CD14-positive monocyte (primary cell): Measurements from ENCODE around the gene BCL3. TPM values are rescaled to one million over a fixed set of nuclear protein-coding genes. Genes with fewer than 3 reads are reported as not detected.

Experiments used
- DNase-seq, 3 donors: peaks; one replicate each; pipeline ENCODE4 v3.0.0-alpha.2; 2011 to 2022
- H2AFZ ChIP-seq: 2 replicates; pipeline ENCODE4 v1.6.0; 2012; ENCODE audit warnings: mild to moderate bottlenecking, low read depth, low read length, inconsistent platforms; ENCODE audit not compliant: insufficient read depth, poor library complexity, severe bottlenecking
- H3K27ac ChIP-seq, 2 donors: 1 replicate in 1 of 2; 2 replicates in 1 of 2; pipeline ENCODE4 v1.5.1; 2012 to 2013; ENCODE audit warnings: low read length in 2 of 2, control low read depth in 1 of 2, inconsistent platforms in 1 of 2, low read depth in 1 of 2, mild to moderate bottlenecking in 1 of 2
- H3K27me3 ChIP-seq, 2 donors: one replicate each; pipeline versions ENCODE4 v1.6.0 to v1.6.1; 2011 to 2013; ENCODE audit warnings: low read length in 2 of 2; ENCODE audit not compliant: control insufficient read depth in 2 of 2, insufficient read depth in 2 of 2
- H3K36me3 ChIP-seq, 2 donors: replicated peaks in 1 of 2; 1 replicate in 1 of 2; 2 replicates in 1 of 2; pipeline versions ENCODE4 v1.5.1 to v1.6.1; 2012 to 2013; ENCODE audit warnings: low read length in 2 of 2, control low read depth in 1 of 2, inconsistent platforms in 1 of 2, mild to moderate bottlenecking in 1 of 2; ENCODE audit not compliant: insufficient read depth in 2 of 2, control insufficient read depth in 1 of 2
- H3K4me1 ChIP-seq, 2 donors: 1 replicate in 1 of 2; 2 replicates in 1 of 2; pipeline versions ENCODE4 v1.5.1 to v1.6.1; 2012 to 2013; ENCODE audit warnings: low read length in 2 of 2, control low read depth in 1 of 2, inconsistent platforms in 1 of 2, mild to moderate bottlenecking in 1 of 2, moderate library complexity in 1 of 2; ENCODE audit not compliant: insufficient read depth in 2 of 2, control insufficient read depth in 1 of 2
- H3K4me2 ChIP-seq: replicated peaks from 2 replicates; pipeline ENCODE3; 2012; ENCODE audit warnings: low read length, moderate library complexity, mild to moderate bottlenecking; ENCODE audit not compliant: poor library complexity, severe bottlenecking; ENCODE audit errors: extremely low read depth
- H3K4me3 ChIP-seq, 3 experiments: fragments of 200-600 bp in 1 of 3; sonication (generic) in 1 of 3; replicated peaks in 1 of 3; 1 replicate in 2 of 3; 2 replicates in 1 of 3; pipeline ENCODE4 v1.5.1; 2011 to 2013; ENCODE audit warnings: low read length in 3 of 3, mild to moderate bottlenecking in 3 of 3, control low read depth in 2 of 3, low read depth in 2 of 3, inconsistent platforms in 1 of 3, moderate library complexity in 1 of 3
- H3K79me2 ChIP-seq: 2 replicates; pipeline ENCODE4 v1.6.0; 2012; ENCODE audit warnings: mild to moderate bottlenecking, control low read depth, inconsistent platforms, low read length, moderate library complexity; ENCODE audit not compliant: insufficient read depth
- H3K9ac ChIP-seq: 2 replicates; pipeline ENCODE4 v1.6.0; 2017; ENCODE audit warnings: low read length, mild to moderate bottlenecking; ENCODE audit not compliant: insufficient read depth, poor library complexity, severe bottlenecking
- H3K9me3 ChIP-seq, 2 donors: replicated peaks in 1 of 2; 1 replicate in 1 of 2; 2 replicates in 1 of 2; pipeline versions ENCODE4 v1.5.1 to v1.6.1; 2012 to 2013; ENCODE audit warnings: low read length in 2 of 2, control low read depth in 1 of 2; ENCODE audit not compliant: control insufficient read depth in 1 of 2, insufficient read depth in 1 of 2
- H4K20me1 ChIP-seq: 2 replicates; pipeline ENCODE4 v1.6.0; 2012; ENCODE audit warnings: mild to moderate bottlenecking, low read length, control low read depth, moderate library complexity; ENCODE audit not compliant: insufficient read depth
- H3K27ac Mint-ChIP-seq, 7 donors: one replicate each; pipeline ENCODE4 v1.8.0; 2020; ENCODE audit warnings: mild to moderate bottlenecking in 7 of 7, mixed read lengths in 7 of 7, moderate library complexity in 6 of 7, inconsistent platforms in 2 of 7
- H3K27me3 Mint-ChIP-seq, 3 donors: one replicate each; pipeline ENCODE4 v1.8.0; 2021 to 2022; ENCODE audit warnings: low read depth in 3 of 3, mild to moderate bottlenecking in 3 of 3, mixed read lengths in 3 of 3, moderate library complexity in 3 of 3, inconsistent platforms in 1 of 3
- H3K36me3 Mint-ChIP-seq, 2 donors: one replicate each; pipeline ENCODE4 v1.8.0; 2020; ENCODE audit warnings: mixed read lengths in 2 of 2, inconsistent platforms in 1 of 2, mild to moderate bottlenecking in 1 of 2
- H3K4me1 Mint-ChIP-seq: one replicate; pipeline ENCODE4 v1.8.0; 2020; ENCODE audit warnings: mild to moderate bottlenecking, mixed read lengths
- H3K4me3 Mint-ChIP-seq, 2 donors: one replicate each; pipeline ENCODE4 v1.8.0; 2020; ENCODE audit warnings: mild to moderate bottlenecking in 2 of 2, mixed read lengths in 2 of 2, moderate library complexity in 1 of 2
- H3K9me3 Mint-ChIP-seq, 7 donors: one replicate each; pipeline ENCODE4 v1.8.0; 2020 to 2022; ENCODE audit warnings: mixed read lengths in 7 of 7, mild to moderate bottlenecking in 6 of 7, moderate library complexity in 6 of 7, inconsistent platforms in 2 of 7
- CTCF ChIP-seq: fragments of 200-600 bp; IDR thresholded peaks from one replicate; pipeline ENCODE4 v1.8.0; 2022; ENCODE audit warnings: antibody characterized with exemption, mild to moderate bottlenecking
- WGBS: methylation state at CpG from one replicate; pipeline ENCODE4 v1.1.5; 2013; ENCODE audit warnings: missing lambda C conversion rate; ENCODE audit not compliant: insufficient coverage; 5-methylcytosine and 5-hydroxymethylcytosine counted together
- intact Hi-C, 2 donors: fragments of 100-400 bp; cut with micrococcal nuclease; formaldehyde crosslinking; loops; one replicate each; pipeline versions ENCODE4 v1.15.0 to v1.15.1; 2023
- polyA plus RNA-seq, 3 donors: library from polyadenylated mRNA; depleted of rRNA in 1 of 3; unstranded in 2 of 3; stranded (reverse) in 1 of 3; fragments of 300-500 nt in 2 of 3; fragments of >200 nt in 1 of 3; fragmentation: Illumina TruSeq in 2 of 3; gene quantifications; 1 replicate in 2 of 3; 2 replicates in 1 of 3; pipeline ENCODE4 v1.2.3, GENCODE V29; 2012 to 2021

BCL3 gene
- polyA plus RNA-seq, 3 donors, result 18.7 to 160 (median 23.1) TPM

GRCh38 chr19:44752123-44752815 is 3.8 kb downstream of the BCL3 start:
- H3K36me3 Mint-ChIP-seq, result peaks cover 58 to 67% of the 10 kb centered on the region in 2 donors

More at GRCh38 chr19:44752123-44752815, 3.8 kb downstream of the BCL3 start:
- WGBS, result 71% methylated on average over 1 of the region's 8 CpGs
- Histone ChIP-seq H3K4me3 (peak overlapping the region in 2 of 3 experiments; percentile 7 to 96), H2AFZ (no peak overlapping the region), H3K9me3 (no peaks in the 10 kb centered on the region), H3K36me3 (peaks cover 43 to 49% of the 10 kb centered on the region in 2 donors), H3K4me2 (peak overlapping the region; percentile 96), H3K27ac (peak overlapping the region; percentile 97 to 99), H3K27me3 (no peaks in the 10 kb centered on the region), H4K20me1 (peaks cover 42% of the 10 kb centered on the region), H3K79me2 (peaks cover 68% of the 10 kb centered on the region), H3K4me1 (peaks cover 69 to 75% of the 10 kb centered on the region in 2 donors), H3K9ac (no peak overlapping the region)
- peak overlapping the region; percentile 98 to 100 (median 99) for H3K27ac Mint-ChIP-seq
- no peak for DNase-seq
- H3K27me3 Mint-ChIP-seq, result peaks cover 0 to 3% (median 2%) of the 10 kb centered on the region in 3 donors
- H3K4me3 Mint-ChIP-seq, result peak overlapping the region; percentile 79 to 90
- peaks cover 0 to 2% (median 0%) of the 10 kb centered on the region in 7 donors for H3K9me3 Mint-ChIP-seq
- no peak for TF ChIP-seq CTCF
- peaks cover 68% of the 10 kb centered on the region for H3K4me1 Mint-ChIP-seq
- intact Hi-C loops, result loop anchor here (5.0 kb wide), 1 partner anchor 65 kb away; no protein-coding TSS in a partner anchor
